K562 (cell line): ENCODE results near the gene SLCO3A1.

Experiments used
- BCLAF1 ChIP-seq, 2 experiments: fragments of 450-650 bp in 1 of 2; IDR thresholded peaks; 2 replicates each; pipeline ENCODE4 v1.6.1; 2011 to 2017; ENCODE audit warnings: low read depth in 2 of 2, antibody characterized with exemption in 1 of 2, borderline replicate concordance in 1 of 2, low read length in 1 of 2, mild to moderate bottlenecking in 1 of 2, mixed read lengths in 1 of 2; ENCODE audit not compliant: control insufficient read depth in 1 of 2
- CEBPG ChIP-seq, 3 experiments: fragments of 200-800 bp in 1 of 3; sonication (Bioruptor generic) in 1 of 3; sonication (generic) in 1 of 3; formaldehyde crosslinking in 1 of 3; IDR thresholded peaks in 2 of 3; conservative IDR thresholded peaks in 1 of 3; 2 replicates each; pipeline versions ENCODE4 v1.6.1 to v1.8.0; 2016 to 2022; ENCODE audit warnings: missing compliant biosample characterization in 2 of 3, missing genetic modification characterization in 2 of 3, mild to moderate bottlenecking in 1 of 3, missing genetic modification reagents in 1 of 3
- DMBX1 ChIP-seq: fragments of 250-450 bp; sonication (Bioruptor Pico); IDR thresholded peaks from 2 replicates; pipeline ENCODE4 v1.8.0; 2022; ENCODE audit warnings: inconsistent platforms, mild to moderate bottlenecking, moderate library complexity, borderline replicate concordance
- HBP1 ChIP-seq: fragments of 450-650 bp; formaldehyde crosslinking; IDR thresholded peaks from 2 replicates; pipeline ENCODE4 v1.4.0; 2022; ENCODE audit warnings: missing genetic modification characterization
- IRF2 ChIP-seq: sonication (generic); formaldehyde crosslinking; IDR thresholded peaks from 2 replicates; pipeline ENCODE4 v1.8.1; 2022; ENCODE audit warnings: mild to moderate bottlenecking, missing genetic modification reagents
- NKRF ChIP-seq: fragments of 450-650 bp; IDR thresholded peaks from 2 replicates; pipeline ENCODE4 v1.6.1; 2016; ENCODE audit warnings: borderline replicate concordance
- SREBF2 ChIP-seq: sonication (generic); formaldehyde crosslinking; IDR thresholded peaks from 2 replicates; pipeline ENCODE4 v1.4.0; 2020; ENCODE audit warnings: mild to moderate bottlenecking, missing genetic modification reagents
- TEAD2 ChIP-seq: fragments of 450-650 bp; IDR thresholded peaks from 2 replicates; pipeline ENCODE4 v1.6.1; 2016; ENCODE audit warnings: missing genetic modification characterization, control low read depth, missing compliant biosample characterization
- UBTF ChIP-seq, 2 experiments: IDR thresholded peaks; 2 replicates each; pipeline ENCODE4 v1.6.1; 2012; ENCODE audit warnings: improper control_type of control experiment in 2 of 2, low read depth in 2 of 2, low read length in 2 of 2, borderline replicate concordance in 1 of 2
- ZBTB33 ChIP-seq: sonication (generic); formaldehyde crosslinking; IDR thresholded peaks from 2 replicates; pipeline ENCODE4 v1.8.1; 2023; ENCODE audit warnings: mild to moderate bottlenecking, missing genetic modification reagents
- ZNF318 ChIP-seq, 2 experiments: fragments of 450-650 bp; IDR thresholded peaks; 2 replicates each; pipeline ENCODE4 v1.6.1; 2016; ENCODE audit warnings: mild to moderate bottlenecking in 2 of 2, borderline replicate concordance in 1 of 2, low read depth in 1 of 2, moderate library complexity in 1 of 2

GRCh38 chr15:91944331-91944730, 90.8 kb downstream of the SLCO3A1 start:
- TF ChIP-seq NKRF (no peak), BCLAF1 (IDR thresholded peaks at IDR 0.05; ENCODE audit: borderline replicate concordance in 1 of 2, control insufficient read depth in 1 of 2, low read depth in 2 of 2, low read length in 1 of 2) (no peak), IRF2 (no peak), UBTF (IDR thresholded peaks at IDR 0.05; ENCODE audit: borderline replicate concordance in 1 of 2, low read depth in 2 of 2, low read length in 2 of 2) (no peak), CEBPG (CRISPR knock-in tag; IDR thresholded peaks at IDR 0.05) (no peak), CEBPG (tag; conservative IDR thresholded peaks at IDR 0.05 in 1 of 2, IDR thresholded peaks at IDR 0.05 in 1 of 2) (no peak), ZNF318 (IDR thresholded peaks at IDR 0.05; ENCODE audit: borderline replicate concordance in 1 of 2, low read depth in 1 of 2) (no peak), DMBX1 (CRISPR knock-in tag) (no peak), HBP1 (CRISPR knock-in tag) (no peak), ZBTB33 (no peak), TEAD2 (tag) (no peak), SREBF2 (CRISPR knock-in tag) (no peak)
